ENCODE data around the gene GATM.

The GATM gene, protein sequence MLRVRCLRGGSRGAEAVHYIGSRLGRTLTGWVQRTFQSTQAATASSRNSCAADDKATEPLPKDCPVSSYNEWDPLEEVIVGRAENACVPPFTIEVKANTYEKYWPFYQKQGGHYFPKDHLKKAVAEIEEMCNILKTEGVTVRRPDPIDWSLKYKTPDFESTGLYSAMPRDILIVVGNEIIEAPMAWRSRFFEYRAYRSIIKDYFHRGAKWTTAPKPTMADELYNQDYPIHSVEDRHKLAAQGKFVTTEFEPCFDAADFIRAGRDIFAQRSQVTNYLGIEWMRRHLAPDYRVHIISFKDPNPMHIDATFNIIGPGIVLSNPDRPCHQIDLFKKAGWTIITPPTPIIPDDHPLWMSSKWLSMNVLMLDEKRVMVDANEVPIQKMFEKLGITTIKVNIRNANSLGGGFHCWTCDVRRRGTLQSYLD

DNA sequence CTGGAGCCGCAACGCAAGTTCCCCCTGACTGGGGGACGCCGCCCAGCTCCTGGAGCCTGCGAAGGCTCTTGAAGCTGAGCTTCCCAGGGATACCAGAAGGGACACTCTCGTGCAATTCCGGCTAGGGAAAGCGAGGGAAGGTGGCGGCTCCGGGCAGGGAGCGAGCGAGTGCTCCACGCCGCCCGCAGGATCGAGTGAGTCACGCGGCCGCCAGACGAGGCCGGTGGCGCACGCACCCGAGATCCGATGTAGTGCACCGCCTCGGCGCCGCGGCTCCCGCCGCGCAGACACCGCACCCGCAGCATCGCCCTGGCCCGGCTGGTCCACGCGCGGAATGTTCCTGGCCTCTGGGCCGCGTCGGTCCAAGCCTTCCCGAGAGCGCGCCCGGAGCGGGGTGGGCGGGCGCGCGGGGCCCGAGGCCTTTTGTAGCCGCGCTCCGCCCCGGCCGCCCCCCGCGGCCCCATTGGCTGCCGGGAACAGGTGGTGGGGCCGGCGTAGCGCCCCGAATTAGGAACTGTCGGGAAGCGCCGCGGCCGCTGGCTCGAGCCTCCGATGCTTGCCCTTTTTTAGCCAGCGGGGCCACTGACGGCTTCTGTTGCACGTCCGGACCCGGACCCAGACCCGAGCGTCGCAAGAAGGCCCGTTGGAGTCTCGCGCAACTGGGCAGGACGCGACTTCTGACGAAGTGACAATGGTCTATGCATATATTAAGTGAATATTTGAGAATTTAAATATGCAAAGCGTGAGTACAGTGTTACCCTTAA is at the start of gene GATM:
GATM (minus strand) TSS at position 396 of the 764 bp plus-strand sequence; CDS start at position 305, 91 bp downstream.
- peak; percentile 83 for DNase-seq (ENCODE audit: low spot score)

DNA sequence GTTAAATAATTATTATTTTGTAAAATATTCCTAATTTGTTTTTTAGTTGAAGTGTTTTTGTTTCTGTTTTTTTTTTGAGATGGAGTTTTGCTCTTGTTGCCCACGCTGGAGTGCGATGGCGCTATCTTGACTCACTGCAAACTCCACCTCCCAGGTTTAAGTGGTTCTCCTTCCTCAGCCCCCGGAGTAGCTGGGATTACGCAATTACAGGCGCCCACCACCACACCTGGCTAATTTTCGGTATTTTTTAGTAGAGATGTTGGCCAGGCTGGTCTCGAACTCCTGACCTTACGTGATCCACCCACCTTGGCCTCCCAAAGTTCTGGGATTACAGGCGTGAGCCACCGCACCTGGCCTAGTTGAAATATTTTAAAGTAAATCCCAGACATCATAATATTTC is 48.7 kb upstream of the GATM start:
- no peak for DNase-seq (ENCODE audit: low spot score)

DNA sequence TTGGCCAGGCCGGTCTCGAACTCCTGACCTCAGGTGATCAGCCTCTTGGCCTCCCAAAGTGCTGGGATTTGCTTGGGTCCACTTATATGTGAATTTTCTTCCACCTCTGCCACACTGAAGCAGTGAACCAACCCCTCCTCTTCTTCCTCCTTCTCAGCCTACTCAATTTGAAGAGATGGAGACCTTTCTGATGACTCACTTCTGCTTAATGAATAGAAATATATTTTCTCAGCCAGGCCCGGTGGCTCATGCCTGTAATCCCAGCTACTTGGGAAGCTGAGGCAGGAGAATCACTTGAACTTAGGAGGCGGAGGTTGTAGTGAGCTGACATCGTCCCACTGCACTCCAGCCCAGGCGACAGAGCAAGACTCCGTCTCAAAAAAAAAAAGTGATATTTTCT is 46.8 kb upstream of the GATM start:
- DNase-seq (ENCODE audit: low spot score): no peak

DNA sequence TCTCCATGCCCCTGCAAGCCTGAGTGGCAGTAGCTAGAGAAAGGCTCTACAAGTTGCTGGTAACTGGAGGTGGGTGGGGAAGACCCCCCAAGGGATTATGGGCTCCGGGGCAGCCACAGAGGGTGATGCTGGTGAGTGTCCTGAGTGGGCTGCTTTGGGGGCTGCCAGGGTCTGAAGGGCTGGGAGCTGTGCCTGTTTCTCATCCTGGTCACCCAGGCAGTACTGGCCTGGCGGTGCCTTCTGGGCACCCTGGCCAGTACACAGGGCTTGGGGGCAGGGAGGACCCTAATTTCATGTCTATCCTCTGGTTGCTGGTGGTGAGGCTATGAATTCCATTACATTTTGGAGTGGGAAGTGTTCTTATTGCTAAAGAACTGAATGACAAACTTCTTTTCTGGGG is 46.1 kb upstream of the GATM start:
- no peak for DNase-seq (ENCODE audit: low spot score)

DNA sequence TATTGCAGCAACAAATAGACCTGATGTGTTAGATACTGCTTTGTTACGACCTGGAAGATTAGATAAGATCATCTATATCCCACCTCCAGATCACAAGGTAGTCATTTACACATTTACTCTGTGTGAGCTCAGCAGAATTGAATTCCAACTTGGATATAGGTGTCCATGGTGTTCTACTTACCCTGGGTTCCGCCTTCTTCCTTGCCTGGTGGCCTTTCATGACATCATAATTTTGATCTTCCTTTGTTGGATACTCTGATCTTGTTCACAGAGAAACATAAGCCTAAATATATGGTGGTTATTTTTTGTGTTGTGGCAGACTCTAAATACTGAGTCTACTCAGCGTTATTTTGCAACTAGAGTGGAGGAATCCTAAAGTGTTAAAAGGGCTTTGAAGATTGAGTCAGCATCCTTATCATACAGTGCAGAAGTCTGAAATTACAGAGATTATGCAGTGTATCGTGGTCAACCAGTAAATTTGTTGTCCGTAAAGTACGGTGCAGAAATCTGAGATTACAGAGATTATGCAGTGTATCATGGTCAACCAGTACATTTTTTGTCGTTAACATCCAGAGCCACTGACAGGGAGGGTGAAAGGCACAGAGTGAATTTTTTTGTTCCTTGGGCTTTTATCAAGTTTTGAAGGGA is 39.1 kb upstream of the GATM start:
- no peak for DNase-seq (ENCODE audit: low spot score)

DNA sequence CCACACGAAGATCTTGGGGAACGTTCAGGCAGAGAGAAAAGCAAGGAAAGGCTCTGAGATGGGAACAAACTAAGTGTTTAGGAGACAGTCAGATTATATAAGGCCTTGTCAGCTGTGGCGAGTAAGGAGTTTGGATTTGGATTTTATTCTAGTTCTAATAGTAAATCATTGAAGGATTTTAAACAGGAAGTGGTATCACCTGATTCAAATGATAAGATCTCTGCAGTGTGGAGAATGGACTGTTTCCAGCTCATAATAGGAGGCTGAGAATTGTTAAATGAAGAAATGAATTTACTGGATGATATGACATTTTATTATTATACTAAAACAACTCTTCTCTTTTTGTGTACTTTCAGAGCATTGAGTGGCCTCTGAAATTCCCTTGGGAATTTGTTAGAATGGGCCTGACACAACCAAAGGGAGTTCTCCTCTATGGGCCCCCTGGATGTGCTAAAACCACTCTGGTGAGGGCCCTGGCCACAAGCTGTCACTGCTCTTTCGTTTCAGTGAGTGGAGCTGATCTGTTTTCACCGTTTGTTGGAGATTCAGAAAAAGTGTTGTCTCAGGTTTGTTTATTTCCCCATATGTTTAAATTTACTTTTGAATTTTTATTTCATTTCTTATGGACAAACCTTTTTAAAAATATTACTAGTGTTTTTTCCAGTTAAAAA is 36.0 kb upstream of the GATM start:
- DNase-seq (ENCODE audit: low spot score): no peak

DNA sequence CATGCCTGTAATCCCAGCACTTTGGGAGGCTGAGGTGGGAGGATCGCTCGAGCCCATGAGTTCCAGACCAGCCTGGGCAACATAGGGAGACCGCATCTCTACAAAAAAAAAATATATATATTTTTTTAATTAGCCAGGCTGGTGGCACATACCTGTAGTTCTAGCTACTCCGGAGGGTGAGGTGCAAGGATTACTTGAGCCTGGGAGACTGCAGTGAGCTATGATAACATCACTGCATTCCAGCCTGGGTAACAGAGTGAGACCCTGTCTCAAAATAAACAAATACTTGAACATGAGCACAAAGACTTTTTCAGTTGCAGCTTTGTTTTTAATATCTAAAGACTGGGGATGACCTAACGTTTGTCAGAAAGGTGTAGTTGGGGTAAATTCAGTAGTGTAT is 31.3 kb upstream of the GATM start:
- no peak for DNase-seq (ENCODE audit: low spot score)

DNA sequence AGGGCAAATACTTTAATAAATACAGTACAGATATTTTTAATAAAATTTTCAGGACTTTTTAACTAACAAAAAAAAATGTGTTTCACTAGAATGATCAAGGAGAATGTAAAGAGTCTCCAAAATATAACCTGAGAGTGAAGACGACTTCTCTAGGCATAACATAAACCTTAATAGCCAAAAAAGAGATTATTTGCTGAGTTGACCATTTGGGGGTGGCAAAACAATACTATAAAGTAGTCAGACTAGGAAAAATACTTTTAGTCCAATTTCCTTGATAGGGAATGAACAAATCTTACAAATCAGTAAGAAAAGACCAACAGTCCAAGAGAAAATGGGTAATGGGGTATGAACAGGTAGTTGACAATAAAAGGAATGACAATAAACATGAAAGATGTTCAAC is 29.4 kb upstream of the GATM start:
- DNase-seq (ENCODE audit: low spot score): no peak

DNA sequence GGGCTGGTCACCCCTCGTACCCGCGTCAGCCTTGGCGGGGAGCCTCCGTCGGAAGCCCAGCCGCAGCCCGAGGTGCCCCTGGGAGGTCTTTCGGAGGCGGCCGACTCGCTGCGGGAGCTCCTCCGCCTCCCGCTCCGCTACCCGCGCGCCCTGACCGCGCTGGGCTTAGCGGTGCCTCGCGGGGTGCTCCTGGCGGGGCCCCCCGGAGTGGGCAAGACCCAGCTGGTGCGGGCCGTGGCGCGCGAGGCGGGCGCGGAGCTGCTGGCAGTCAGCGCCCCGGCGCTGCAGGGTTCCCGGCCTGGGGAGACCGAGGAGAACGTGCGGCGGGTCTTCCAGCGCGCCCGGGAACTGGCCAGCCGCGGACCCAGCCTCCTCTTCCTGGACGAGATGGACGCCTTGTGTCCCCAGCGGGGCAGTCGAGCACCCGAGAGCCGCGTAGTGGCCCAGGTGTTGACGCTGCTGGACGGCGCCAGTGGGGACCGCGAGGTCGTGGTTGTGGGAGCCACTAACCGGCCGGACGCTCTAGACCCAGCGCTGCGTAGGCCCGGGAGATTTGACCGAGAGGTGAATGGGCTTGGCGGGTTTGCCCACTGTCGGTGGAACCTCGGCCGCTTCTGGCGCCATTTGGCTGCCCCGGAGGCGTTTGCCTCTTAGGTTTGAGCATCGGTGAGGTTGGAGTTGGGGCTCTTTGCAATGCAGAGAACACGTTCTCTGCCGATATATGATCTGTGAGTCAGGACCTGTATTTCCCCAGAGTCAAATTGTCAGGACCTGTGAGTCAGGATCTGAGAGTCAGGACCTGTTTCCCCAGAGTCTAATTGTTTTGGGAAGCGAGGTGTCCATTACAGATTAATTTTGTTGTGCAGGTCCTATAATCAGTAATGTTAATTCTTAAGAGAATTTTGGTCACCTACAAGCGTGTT is 24.9 kb upstream of the GATM start:
- peak; percentile 23 for DNase-seq (ENCODE audit: low spot score)

DNA sequence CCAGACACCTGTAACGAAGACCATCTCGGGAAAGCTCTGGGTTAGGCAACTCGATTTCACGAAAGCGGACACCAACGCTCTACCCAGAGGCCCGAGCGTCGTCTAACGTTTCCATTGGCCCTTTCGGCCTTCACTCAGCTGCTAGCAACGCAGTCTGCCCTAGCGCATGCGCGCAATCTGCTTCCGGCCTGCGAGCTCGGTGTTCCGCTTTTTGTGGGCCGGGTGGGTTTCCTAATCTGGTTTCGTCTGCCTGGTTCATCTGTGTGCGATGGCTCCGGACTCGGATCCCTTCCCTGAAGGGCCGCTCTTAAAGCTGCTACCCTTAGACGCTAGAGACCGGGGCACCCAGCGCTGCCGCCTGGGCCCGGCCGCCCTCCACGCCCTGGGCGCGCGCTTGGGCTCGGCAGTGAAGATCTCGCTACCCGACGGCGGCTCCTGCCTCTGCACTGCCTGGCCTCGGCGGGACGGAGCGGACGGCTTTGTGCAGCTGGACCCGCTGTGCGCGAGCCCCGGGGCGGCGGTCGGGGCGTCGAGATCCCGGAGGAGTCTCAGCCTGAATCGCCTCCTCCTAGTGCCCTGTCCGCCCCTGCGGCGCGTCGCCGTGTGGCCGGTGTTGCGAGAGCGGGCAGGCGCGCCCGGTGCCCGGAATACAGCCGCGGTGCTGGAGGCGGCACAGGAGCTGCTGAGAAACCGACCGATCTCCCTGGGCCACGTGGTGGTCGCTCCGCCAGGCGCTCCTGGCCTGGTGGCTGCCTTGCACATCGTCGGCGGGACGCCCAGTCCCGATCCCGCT is 24.0 kb upstream of the GATM start:
- peak; percentile 98 for DNase-seq (ENCODE audit: low spot score)

DNA sequence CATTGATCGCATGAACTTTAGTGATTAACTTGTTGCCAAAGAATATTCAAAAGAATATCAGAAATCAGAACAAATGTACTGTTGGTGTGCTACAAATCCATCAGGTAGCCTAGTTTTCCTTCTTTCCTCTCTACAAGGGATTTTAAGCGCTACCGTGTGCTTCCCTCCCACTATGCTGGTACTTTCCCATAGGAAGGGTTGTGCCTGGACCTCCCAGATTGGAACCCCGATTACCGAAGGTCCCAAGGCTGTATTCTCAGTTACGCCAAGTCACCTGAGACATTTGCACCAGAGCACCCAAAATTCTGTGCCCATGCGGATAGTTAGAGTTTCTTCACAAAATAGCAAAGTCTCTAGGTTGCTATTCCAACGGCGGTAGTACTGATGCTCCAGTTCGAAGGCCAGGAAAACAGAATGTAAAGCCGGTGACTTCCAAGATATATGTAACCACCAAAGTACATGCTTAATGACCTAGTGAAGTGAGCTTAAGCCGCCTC is 23.4 kb upstream of the GATM start:
- DNase-seq (ENCODE audit: low spot score): no peak

DNA sequence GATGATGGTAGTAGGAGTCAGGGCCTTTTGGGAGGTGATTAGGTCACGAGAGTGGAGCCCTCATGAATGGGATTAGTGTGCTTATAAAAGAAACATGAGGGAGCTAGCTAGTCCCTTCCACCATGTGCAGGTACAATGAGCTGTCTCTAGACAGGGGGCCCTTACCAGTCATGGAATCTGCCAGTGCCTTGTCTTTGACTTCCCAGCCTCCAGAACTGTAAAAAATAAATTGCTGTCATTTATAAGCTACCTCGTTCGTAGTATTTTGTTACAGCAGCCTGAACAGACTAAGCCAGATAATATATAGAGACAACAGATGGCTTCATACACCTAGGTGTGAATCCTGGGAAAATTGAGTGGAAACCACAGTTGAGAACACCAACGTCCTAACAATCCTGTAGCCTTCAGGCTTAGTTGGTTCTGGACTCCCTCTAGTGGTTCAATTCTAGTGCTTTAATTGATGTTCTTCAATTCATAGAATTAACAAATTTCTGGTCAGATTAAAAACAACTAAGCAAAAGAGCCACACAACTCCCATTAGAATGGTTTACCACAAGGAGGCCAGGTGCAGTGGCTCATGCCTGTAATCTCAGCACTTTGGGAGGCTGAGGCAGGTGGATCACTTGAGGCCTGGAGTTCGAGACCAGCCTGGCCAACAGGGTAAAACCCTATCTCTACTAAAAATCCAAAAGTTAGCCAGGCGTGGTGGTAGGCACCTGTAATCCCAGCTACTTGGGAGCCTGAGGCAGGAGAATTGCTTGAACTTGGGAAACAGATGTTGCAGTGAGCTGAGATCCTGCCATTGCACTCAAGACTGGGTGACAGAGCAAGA is 21.3 kb upstream of the GATM start:
- peak; percentile 41 for DNase-seq (ENCODE audit: low spot score)

DNA sequence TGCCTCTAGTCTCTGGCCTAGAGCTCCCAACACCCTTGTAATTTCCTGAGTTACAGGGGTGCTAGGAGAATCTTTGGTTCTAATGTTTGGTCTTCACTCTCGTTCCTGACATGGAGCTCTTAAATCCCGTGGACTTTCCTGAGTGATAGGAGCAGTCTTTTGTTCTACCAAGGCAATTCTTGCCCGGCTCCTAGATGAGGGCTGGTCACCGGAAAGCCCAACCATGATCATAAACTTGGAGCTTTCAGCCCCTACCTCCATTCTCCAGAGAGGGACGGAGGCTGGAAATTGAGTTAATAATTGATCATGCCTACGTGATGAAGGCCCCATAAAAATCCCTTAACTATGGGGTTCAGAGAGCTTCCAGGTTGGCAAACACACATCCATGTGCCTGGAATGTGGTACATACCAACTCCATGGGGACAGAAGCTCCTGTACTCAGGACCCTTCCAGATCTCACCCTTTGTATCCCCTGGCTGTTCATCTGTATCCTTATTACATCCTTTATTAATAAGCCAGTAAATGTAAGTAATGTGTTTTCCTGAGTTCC is 18.8 kb upstream of the GATM start:
- no peak for DNase-seq (ENCODE audit: low spot score)

DNA sequence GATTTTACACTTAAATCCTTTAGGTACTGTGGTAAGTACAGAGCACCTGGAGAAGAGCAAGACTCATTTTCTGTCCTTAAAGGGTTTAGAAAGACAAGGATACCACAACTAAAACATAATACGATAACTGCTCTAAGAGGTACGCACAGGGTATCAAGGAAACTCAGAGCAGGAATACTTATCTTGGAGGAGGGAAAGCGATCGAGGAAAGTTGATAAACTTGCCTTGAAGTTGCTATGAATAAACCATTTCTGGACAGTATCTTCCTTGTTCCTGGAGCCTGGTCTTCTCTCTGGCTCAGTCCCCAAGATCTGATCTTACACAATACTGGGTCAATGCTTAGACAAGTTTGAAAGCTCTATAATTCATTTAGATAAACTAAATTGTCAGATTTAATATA is 17.6 kb upstream of the GATM start:
- DNase-seq (ENCODE audit: low spot score): no peak

DNA sequence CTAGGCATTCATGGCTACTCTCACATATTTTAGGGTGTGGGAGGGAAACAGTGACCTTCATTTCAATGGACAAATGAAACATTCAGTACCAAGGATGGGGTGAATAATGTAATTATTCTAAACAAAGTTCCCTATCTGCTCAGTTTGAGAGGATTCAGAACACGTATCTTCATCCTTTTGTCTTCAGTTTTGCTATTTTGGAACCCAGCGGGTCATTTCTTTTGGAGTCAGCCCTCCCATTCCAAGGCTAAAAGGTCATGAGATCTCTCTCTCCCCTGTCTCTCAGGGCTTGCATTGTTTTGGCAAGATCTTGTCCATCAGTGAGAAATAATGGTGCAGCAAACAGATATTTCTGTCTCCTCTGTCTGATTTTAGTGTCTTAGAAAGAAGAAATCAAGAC is 16.3 kb upstream of the GATM start:
- DNase-seq (ENCODE audit: low spot score): no peak

DNA sequence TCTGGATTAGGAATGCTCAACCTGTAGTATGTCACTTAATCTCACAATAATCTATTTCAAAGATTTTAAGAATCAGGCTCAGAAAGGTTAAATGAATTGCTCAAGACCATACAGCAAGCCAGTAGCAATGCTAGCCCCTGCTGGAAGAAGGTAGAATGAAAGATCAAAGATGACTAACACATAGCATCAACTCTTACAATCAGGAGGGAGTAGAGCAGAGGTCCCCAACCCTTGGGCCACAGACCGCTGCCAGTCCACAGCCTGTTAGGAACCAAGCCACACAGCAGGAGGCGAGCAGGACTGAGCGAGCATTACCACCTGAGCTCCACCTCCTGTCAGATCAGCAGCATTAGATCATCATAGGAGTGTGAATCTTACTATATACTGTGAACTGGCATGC is 15.5 kb upstream of the GATM start:
- DNase-seq (ENCODE audit: low spot score): no peak

DNA sequence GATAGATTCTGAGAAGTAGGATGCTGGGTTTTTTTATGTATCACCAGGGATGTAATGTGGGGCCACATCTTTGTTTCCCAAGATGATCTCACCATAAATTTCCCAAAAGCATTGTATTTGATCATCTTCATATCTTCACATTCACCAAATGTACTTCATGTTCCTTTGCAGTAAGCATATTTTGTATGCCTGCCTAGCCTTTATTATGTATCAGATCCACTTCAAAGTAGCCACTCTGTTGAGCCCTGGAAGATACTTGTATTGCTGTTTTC is 14.2 kb upstream of the GATM start:
- no peak for DNase-seq (ENCODE audit: low spot score)

DNA sequence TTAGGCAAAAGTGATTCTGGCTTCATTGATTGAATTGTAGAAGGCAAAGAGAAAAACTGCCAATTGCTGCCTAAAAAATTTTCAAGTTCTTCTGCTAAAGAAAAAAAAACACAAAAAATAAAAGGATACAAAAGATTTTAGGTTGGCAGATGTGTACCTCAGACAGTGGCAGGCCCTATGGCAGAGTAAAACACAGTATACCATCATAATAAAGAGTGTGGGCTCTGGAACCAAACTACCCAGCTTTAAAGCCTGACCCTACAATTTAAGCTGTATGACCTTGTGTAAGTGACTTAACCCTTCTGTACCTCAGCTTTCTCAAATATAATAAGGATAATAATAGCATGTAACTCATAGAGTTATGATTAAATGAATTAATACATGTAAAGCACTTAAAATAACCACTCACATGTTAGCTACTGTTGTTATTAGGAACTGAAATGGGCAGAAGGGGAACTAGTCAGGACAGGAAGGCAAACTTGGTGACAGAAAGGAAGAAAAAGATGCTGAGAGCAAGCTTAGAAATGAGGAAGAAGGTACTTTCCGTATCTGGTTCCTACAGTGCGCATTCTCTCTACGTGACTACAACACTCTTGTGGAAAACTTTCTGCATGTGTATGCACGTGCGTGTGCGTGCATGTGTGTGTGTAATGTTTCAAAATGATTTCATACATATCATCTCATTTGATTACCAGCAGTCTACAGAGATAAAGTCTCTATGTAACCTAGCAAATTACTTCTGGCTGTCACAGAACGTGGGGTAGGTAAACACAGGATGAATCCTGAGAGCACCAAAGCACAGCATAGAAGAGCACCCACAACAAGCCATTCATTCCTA is 13.6 kb upstream of the GATM start:
- no peak for DNase-seq (ENCODE audit: low spot score)
